CD14-positive monocyte (primary cell): ENCODE results near the gene ZFHX3. TPM values are rescaled to one million over a fixed set of nuclear protein-coding genes. Genes with fewer than 3 reads are reported as not detected.

Experiments used
- DNase-seq, 3 donors: peaks; one replicate each; pipeline ENCODE4 v3.0.0-alpha.2; 2011 to 2022
- H2AFZ ChIP-seq: 2 replicates; pipeline ENCODE4 v1.6.0; 2012; ENCODE audit warnings: mild to moderate bottlenecking, low read depth, low read length, inconsistent platforms; ENCODE audit not compliant: insufficient read depth, poor library complexity, severe bottlenecking
- H3K27ac ChIP-seq, 2 donors: 1 replicate in 1 of 2; 2 replicates in 1 of 2; pipeline ENCODE4 v1.5.1; 2012 to 2013; ENCODE audit warnings: low read length in 2 of 2, control low read depth in 1 of 2, inconsistent platforms in 1 of 2, low read depth in 1 of 2, mild to moderate bottlenecking in 1 of 2
- H3K27me3 ChIP-seq, 2 donors: one replicate each; pipeline versions ENCODE4 v1.6.0 to v1.6.1; 2011 to 2013; ENCODE audit warnings: low read length in 2 of 2; ENCODE audit not compliant: control insufficient read depth in 2 of 2, insufficient read depth in 2 of 2
- H3K36me3 ChIP-seq, 2 donors: replicated peaks in 1 of 2; 1 replicate in 1 of 2; 2 replicates in 1 of 2; pipeline versions ENCODE4 v1.5.1 to v1.6.1; 2012 to 2013; ENCODE audit warnings: low read length in 2 of 2, control low read depth in 1 of 2, inconsistent platforms in 1 of 2, mild to moderate bottlenecking in 1 of 2; ENCODE audit not compliant: insufficient read depth in 2 of 2, control insufficient read depth in 1 of 2
- H3K4me1 ChIP-seq, 2 donors: 1 replicate in 1 of 2; 2 replicates in 1 of 2; pipeline versions ENCODE4 v1.5.1 to v1.6.1; 2012 to 2013; ENCODE audit warnings: low read length in 2 of 2, control low read depth in 1 of 2, inconsistent platforms in 1 of 2, mild to moderate bottlenecking in 1 of 2, moderate library complexity in 1 of 2; ENCODE audit not compliant: insufficient read depth in 2 of 2, control insufficient read depth in 1 of 2
- H3K4me2 ChIP-seq: replicated peaks from 2 replicates; pipeline ENCODE3; 2012; ENCODE audit warnings: low read length, moderate library complexity, mild to moderate bottlenecking; ENCODE audit not compliant: poor library complexity, severe bottlenecking; ENCODE audit errors: extremely low read depth
- H3K4me3 ChIP-seq, 3 experiments: fragments of 200-600 bp in 1 of 3; sonication (generic) in 1 of 3; replicated peaks in 1 of 3; 1 replicate in 2 of 3; 2 replicates in 1 of 3; pipeline ENCODE4 v1.5.1; 2011 to 2013; ENCODE audit warnings: low read length in 3 of 3, mild to moderate bottlenecking in 3 of 3, control low read depth in 2 of 3, low read depth in 2 of 3, inconsistent platforms in 1 of 3, moderate library complexity in 1 of 3
- H3K79me2 ChIP-seq: 2 replicates; pipeline ENCODE4 v1.6.0; 2012; ENCODE audit warnings: mild to moderate bottlenecking, control low read depth, inconsistent platforms, low read length, moderate library complexity; ENCODE audit not compliant: insufficient read depth
- H3K9ac ChIP-seq: 2 replicates; pipeline ENCODE4 v1.6.0; 2017; ENCODE audit warnings: low read length, mild to moderate bottlenecking; ENCODE audit not compliant: insufficient read depth, poor library complexity, severe bottlenecking
- H3K9me3 ChIP-seq, 2 donors: replicated peaks in 1 of 2; 1 replicate in 1 of 2; 2 replicates in 1 of 2; pipeline versions ENCODE4 v1.5.1 to v1.6.1; 2012 to 2013; ENCODE audit warnings: low read length in 2 of 2, control low read depth in 1 of 2; ENCODE audit not compliant: control insufficient read depth in 1 of 2, insufficient read depth in 1 of 2
- H4K20me1 ChIP-seq: 2 replicates; pipeline ENCODE4 v1.6.0; 2012; ENCODE audit warnings: mild to moderate bottlenecking, low read length, control low read depth, moderate library complexity; ENCODE audit not compliant: insufficient read depth
- H3K27ac Mint-ChIP-seq, 7 donors: one replicate each; pipeline ENCODE4 v1.8.0; 2020; ENCODE audit warnings: mild to moderate bottlenecking in 7 of 7, mixed read lengths in 7 of 7, moderate library complexity in 6 of 7, inconsistent platforms in 2 of 7
- H3K27me3 Mint-ChIP-seq, 3 donors: one replicate each; pipeline ENCODE4 v1.8.0; 2021 to 2022; ENCODE audit warnings: low read depth in 3 of 3, mild to moderate bottlenecking in 3 of 3, mixed read lengths in 3 of 3, moderate library complexity in 3 of 3, inconsistent platforms in 1 of 3
- H3K36me3 Mint-ChIP-seq, 2 donors: one replicate each; pipeline ENCODE4 v1.8.0; 2020; ENCODE audit warnings: mixed read lengths in 2 of 2, inconsistent platforms in 1 of 2, mild to moderate bottlenecking in 1 of 2
- H3K4me1 Mint-ChIP-seq: one replicate; pipeline ENCODE4 v1.8.0; 2020; ENCODE audit warnings: mild to moderate bottlenecking, mixed read lengths
- H3K4me3 Mint-ChIP-seq, 2 donors: one replicate each; pipeline ENCODE4 v1.8.0; 2020; ENCODE audit warnings: mild to moderate bottlenecking in 2 of 2, mixed read lengths in 2 of 2, moderate library complexity in 1 of 2
- H3K9me3 Mint-ChIP-seq, 7 donors: one replicate each; pipeline ENCODE4 v1.8.0; 2020 to 2022; ENCODE audit warnings: mixed read lengths in 7 of 7, mild to moderate bottlenecking in 6 of 7, moderate library complexity in 6 of 7, inconsistent platforms in 2 of 7
- WGBS: methylation state at CpG from one replicate; pipeline ENCODE4 v1.1.5; 2013; ENCODE audit warnings: missing lambda C conversion rate; ENCODE audit not compliant: insufficient coverage; 5-methylcytosine and 5-hydroxymethylcytosine counted together
- intact Hi-C, 2 donors: fragments of 100-400 bp; cut with micrococcal nuclease; formaldehyde crosslinking; loops; one replicate each; pipeline versions ENCODE4 v1.15.0 to v1.15.1; 2023
- polyA plus RNA-seq, 3 donors: library from polyadenylated mRNA; depleted of rRNA in 1 of 3; unstranded in 2 of 3; stranded (reverse) in 1 of 3; fragments of 300-500 nt in 2 of 3; fragments of >200 nt in 1 of 3; fragmentation: Illumina TruSeq in 2 of 3; gene quantifications; 1 replicate in 2 of 3; 2 replicates in 1 of 3; pipeline ENCODE4 v1.2.3, GENCODE V29; 2012 to 2021
- TF ChIP-seq, protein P1 (sequence below): fragments of 200-600 bp; IDR thresholded peaks from one replicate; pipeline ENCODE4 v1.8.0; 2022; ENCODE audit warnings: antibody characterized with exemption, mild to moderate bottlenecking

The ZFHX3 gene
- polyA plus RNA-seq, 3 donors: 0.42 to 4.2 (median 0.43) TPM

DNA sequence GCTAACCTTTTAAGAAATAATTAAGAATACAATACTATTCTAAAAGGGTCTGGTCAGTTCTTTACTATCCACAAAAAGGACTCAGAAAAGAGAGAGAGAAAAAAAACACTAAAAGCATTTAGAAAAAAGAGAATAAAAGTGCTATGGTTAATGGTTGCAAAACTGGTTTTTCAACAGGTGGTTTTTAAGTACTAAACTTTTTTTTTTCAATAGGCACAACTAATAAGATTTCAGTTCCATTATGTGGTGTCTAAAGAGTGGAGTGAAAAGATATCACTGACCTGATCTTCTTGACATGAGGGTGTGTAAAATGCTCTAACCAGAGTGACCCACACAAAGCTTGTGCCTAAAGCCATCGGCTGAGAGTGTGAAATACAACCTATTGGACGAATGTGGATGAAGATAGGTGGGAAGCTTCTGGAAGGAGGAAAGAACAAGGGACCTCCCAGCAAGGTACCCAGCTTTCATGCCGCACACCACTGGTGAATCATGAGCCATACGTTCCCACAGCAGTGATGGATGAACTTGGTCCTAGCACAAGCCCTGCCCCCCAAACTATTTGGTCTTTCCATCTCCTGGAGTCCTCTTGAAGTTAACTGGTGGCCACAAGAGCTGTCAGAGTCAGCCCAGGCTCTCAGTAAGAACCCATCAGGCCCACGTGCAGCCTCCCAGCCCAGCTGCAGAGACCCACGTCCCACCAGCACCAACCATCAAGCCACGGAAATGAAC is 103.0 kb downstream of the ZFHX3 start:
- H3K36me3 ChIP-seq: peaks cover 7 to 28% of the 10 kb centered on the region in 2 donors
- intact Hi-C loops: loop anchor here in 1 of 2 donors (5.0 kb wide), 1 partner anchor 32 kb away; no protein-coding TSS in a partner anchor
- H3K4me2 ChIP-seq: no peak overlapping the region
- no peak overlapping the region for H3K4me3 Mint-ChIP-seq
- H2AFZ ChIP-seq: no peak overlapping the region
- peaks cover 0 to 2% (median 0%) of the 10 kb centered on the region in 7 donors for H3K9me3 Mint-ChIP-seq
- TF ChIP-seq, protein P1, sequence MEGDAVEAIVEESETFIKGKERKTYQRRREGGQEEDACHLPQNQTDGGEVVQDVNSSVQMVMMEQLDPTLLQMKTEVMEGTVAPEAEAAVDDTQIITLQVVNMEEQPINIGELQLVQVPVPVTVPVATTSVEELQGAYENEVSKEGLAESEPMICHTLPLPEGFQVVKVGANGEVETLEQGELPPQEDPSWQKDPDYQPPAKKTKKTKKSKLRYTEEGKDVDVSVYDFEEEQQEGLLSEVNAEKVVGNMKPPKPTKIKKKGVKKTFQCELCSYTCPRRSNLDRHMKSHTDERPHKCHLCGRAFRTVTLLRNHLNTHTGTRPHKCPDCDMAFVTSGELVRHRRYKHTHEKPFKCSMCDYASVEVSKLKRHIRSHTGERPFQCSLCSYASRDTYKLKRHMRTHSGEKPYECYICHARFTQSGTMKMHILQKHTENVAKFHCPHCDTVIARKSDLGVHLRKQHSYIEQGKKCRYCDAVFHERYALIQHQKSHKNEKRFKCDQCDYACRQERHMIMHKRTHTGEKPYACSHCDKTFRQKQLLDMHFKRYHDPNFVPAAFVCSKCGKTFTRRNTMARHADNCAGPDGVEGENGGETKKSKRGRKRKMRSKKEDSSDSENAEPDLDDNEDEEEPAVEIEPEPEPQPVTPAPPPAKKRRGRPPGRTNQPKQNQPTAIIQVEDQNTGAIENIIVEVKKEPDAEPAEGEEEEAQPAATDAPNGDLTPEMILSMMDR: no peak
- peaks cover 17% of the 10 kb centered on the region for H4K20me1 ChIP-seq
- peak overlapping the region in 1 of 7 donors; percentile 17 for H3K27ac Mint-ChIP-seq
- no peak for DNase-seq
- no peak overlapping the region for H3K9ac ChIP-seq
- no peaks in the 10 kb centered on the region for H3K4me1 Mint-ChIP-seq
- no peaks in the 10 kb centered on the region for H3K79me2 ChIP-seq
- H3K27me3 Mint-ChIP-seq: peaks cover 0 to 4% (median 3%) of the 10 kb centered on the region in 3 donors
- H3K27me3 ChIP-seq: no peaks in the 10 kb centered on the region
- no peaks in the 10 kb centered on the region for H3K4me1 ChIP-seq
- H3K27ac ChIP-seq: no peak overlapping the region
- no peak overlapping the region for H3K4me3 ChIP-seq
- peaks cover 37 to 49% of the 10 kb centered on the region in 2 donors for H3K36me3 Mint-ChIP-seq
- 90% methylated on average over 5 of the region's 7 CpGs for WGBS
- H3K9me3 ChIP-seq: no peaks in the 10 kb centered on the region

DNA sequence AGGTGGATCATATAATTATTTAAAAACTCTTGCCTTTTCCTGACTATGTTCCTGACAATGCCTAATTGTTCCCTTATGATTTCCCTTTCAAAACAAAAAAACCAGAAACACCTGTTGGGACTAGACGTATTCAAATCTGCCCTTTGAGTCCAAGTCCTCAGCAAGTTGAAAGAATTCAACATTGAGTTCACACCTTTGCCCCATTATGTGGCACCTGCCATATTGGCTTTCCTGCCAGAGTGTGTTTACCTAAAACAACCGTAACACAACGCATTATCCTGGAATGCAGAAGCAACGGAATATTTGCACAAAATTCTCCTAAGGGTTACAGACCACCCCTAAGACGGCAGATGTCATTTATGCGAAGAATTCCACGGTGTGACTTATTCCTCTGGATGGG is 105.9 kb downstream of the ZFHX3 start:
- Histone ChIP-seq H3K9me3 (no peaks in the 10 kb centered on the region), H3K79me2 (no peaks in the 10 kb centered on the region), H3K36me3 (peaks cover under 1 to 2% of the 10 kb centered on the region in 2 donors), H2AFZ (no peak overlapping the region), H3K9ac (no peak overlapping the region), H3K4me2 (no peak overlapping the region), H3K4me1 (peaks cover 10 to 14% of the 10 kb centered on the region in 2 donors), H3K27me3 (no peaks in the 10 kb centered on the region), H3K27ac (no peak overlapping the region), H3K4me3 (no peak overlapping the region), H4K20me1 (peaks cover 16% of the 10 kb centered on the region)
- H3K36me3 Mint-ChIP-seq: peaks cover 22 to 34% of the 10 kb centered on the region in 2 donors
- no peaks in the 10 kb centered on the region for H3K9me3 Mint-ChIP-seq
- 100% methylated on average over 4 of the region's 7 CpGs for WGBS
- TF ChIP-seq, protein P1: no peak
- H3K4me1 Mint-ChIP-seq: peaks cover 20% of the 10 kb centered on the region
- no peak overlapping the region for H3K4me3 Mint-ChIP-seq
- peaks cover 0 to 4% (median 3%) of the 10 kb centered on the region in 3 donors for H3K27me3 Mint-ChIP-seq
- no peak overlapping the region for H3K27ac Mint-ChIP-seq
- intact Hi-C loops: loop anchor here in 1 of 2 donors (5.0 kb wide), 1 partner anchor 35 kb away; no protein-coding TSS in a partner anchor
- no peak for DNase-seq
